CD4-positive, alpha-beta T cell treated with Interleukin-15 for 4 hours (primary cell): ENCODE results near the gene PPP1R3F.

Source experiments
- DNase-seq: peaks from one replicate; pipeline ENCODE4 v3.0.0-alpha.2; 2020; ENCODE audit warnings: low spot score

Gene PPP1R3F, protein sequence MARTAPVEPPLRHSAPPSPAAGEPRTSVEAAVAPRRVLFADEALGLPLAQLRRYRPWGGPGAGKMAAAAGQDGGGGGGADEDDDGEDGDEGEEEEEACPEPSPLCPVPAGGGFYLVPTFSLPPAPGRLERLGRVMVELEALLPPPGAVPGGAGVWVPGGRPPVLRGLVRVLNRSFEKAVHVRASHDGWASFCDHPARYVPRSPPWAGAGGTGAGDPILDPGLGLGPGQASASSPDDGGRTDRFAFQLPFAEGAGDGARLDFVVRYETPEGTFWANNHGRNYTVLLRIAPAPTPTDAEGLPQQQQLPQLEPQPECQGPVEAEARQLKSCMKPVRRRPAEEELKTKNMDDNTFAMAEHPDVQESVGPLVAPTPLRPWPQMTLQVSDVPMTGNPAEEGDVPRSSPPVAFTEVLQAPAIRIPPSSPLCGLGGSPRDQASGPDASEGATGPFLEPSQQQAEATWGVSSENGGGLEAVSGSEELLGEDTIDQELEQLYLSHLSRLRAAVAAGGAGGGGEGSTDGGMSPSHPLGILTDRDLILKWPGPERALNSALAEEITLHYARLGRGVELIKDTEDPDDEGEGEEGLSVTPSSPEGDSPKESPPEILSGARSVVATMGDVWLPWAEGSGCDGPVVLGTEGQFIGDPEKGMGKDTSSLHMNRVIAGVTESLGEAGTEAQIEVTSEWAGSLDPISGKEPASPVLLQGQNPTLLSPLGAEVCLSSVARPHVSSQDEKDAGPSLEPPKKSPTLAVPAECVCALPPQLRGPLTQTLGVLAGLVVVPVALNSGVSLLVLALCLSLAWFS

DNA sequence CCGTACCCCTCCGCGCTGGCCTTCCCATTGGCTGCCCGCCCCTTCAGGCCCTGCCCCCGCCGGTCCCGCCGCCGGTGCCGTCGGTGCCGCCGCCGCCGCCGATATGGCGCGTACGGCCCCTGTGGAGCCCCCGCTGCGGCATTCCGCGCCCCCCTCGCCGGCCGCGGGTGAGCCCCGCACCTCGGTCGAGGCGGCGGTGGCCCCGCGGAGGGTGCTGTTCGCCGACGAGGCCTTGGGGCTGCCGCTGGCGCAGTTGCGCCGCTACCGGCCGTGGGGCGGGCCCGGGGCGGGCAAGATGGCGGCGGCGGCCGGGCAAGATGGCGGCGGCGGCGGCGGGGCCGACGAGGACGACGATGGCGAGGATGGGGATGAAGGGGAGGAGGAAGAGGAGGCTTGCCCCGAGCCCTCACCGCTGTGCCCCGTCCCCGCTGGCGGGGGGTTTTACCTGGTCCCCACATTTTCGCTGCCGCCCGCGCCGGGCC is at the start of gene PPP1R3F:
PPP1R3F (plus strand) TSS at position 27 of the 482 bp plus-strand sequence; CDS start at position 104, 77 bp downstream.
- no peak for DNase-seq

DNA sequence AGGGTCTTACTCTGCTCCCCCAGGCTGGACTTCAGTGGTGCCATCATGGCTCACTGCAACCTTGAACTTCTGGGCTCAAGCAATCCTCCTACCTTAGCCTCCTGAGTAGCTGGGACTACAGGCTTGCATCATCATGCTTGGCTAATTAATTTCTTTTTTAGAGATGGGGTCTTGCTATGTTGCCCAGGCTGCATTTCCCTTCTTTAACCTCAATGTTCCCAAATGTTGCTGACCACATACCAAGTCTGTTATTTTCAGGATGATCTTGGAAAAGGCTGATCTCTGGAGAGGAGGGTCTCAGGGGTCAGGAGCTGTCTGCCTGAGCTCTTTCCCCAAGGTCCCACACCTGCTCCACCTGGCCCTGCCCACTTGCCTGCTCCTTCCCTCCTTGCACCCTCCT is 49.5 kb upstream of the PPP1R3F start:
- DNase-seq: no peak

DNA sequence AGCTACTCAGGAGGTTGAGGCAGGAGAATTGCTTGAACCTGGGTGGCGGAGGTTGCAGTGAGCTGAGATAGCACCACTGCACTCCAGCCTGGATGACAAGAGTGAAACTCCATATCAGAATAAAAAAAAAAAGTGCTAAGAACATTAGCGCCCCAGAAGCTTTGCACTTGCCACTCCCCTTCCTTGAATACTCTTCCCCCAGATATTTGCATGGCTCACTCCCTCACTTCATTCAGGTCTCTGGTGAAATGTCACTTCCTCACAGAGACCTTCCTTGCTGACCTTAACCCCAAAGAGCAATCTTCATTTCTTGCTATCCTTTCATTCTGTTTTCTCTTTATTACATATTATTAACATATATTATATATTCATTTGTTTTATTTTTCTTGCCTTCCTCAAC is 47.7 kb upstream of the PPP1R3F start:
- no peak for DNase-seq

DNA sequence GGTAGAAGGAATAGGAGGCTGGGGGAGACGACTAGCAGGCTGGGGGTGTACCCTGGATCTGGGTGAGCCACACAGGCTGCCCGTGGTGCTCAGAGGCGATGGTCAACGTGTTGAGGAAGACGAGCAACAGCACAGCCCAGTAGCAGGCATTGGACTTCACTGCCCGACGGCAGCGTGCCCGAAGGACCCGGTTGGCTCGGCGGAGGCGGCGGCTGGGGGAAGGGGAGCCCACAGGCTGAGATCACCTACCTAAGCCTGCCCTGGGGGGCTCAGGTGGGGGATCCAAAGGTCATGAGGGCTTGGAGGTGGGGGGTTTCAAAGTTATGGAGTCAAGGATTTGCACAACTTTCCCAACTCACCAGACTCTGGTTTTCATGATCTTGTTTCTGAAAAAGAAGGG is 43.7 kb upstream of the PPP1R3F start:
- DNase-seq: no peak

DNA sequence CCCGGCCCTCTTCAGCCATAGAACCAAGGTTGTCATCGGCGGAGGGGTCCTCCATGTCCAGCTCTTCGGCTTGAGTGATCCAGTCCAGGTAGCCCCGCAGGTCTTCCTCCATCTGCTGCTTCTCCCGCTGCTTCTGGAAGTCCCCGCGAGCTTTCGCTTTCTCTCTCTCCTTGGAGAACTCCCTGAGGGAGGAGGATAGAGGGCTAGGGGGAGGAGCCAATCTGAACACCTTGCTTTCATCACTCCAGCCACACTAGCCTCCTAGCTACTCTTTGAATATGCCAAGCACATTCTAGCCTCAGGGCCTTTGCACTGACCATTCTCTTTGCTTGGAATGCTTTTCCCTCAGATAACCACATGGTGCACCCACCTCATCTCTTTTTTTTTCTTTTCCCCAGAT is 42.6 kb upstream of the PPP1R3F start:
- DNase-seq: no peak

DNA sequence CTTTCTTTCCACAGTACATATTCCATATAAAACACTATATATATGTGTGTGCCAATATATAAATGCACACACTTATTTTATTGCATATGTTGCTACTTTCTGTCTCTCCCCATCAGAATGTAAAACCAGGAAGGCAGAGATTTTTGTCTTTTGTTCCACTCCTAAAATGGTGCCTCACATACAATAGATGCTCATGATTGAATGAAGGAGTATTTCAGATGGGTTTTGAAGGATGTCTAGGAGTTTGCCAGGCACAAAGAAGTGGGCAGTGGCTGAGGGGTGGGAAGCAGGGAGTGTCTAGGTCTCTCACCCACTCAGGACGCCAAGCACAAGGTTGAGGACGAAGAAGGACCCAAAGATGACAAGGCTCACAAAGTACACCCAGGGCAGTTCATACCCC is 41.9 kb upstream of the PPP1R3F start:
- DNase-seq: no peak

DNA sequence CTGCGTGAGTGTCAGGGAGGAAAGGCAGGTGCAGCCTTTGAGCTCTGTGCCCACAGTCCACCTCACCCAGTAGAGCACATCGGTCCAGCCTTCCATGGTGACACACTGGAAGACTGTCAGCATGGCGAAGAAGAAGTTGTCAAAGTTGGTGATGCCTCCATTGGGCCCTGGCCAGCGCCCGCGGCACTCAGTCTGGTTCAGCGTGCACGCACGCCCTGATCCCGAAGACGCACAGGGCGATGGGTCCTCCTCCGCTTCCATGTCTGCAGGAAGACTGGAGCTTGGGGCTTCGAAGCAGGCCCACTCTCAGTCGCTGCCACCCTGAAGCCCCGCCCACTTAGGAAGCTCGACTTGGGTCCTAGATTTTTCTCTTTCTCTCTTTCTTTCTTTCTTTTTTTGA is 41.4 kb upstream of the PPP1R3F start:
- no peak for DNase-seq

DNA sequence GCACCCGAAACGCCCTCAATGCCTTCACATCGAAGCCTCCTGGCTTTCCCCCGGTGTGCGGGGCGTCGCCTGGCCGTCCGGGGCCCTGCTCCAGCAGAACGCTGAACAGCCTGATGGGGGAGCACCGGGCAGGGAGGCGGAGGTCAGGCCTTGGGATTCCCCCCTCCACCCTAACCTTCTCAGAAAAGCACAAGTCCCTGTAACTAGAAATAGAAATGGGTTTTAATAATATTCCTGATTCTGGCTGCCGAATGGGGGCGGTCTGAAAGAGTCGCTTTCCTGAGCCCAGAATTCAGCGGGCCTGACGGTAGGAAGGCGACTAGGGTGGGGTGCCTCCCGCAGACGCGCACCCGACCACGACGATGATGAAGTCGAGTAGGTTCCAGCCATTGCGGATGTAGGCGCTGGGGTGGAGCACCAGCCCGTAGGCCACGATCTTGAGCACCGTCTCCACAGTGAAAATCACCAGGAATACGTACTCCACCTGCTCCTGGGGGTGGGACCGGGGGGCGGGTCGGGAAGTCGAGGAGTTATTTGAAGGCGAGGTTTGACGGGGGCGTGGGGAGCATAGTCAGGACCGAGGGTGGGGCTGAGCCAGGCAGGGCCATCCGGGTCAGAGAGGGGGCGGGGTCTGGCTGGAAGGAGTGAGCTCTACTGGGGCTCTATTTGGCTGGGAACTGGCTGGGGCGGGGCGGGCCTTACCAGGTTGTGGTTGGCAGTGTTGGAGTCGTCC is 38.9 kb upstream of the PPP1R3F start:
- peak; percentile 61 for DNase-seq

DNA sequence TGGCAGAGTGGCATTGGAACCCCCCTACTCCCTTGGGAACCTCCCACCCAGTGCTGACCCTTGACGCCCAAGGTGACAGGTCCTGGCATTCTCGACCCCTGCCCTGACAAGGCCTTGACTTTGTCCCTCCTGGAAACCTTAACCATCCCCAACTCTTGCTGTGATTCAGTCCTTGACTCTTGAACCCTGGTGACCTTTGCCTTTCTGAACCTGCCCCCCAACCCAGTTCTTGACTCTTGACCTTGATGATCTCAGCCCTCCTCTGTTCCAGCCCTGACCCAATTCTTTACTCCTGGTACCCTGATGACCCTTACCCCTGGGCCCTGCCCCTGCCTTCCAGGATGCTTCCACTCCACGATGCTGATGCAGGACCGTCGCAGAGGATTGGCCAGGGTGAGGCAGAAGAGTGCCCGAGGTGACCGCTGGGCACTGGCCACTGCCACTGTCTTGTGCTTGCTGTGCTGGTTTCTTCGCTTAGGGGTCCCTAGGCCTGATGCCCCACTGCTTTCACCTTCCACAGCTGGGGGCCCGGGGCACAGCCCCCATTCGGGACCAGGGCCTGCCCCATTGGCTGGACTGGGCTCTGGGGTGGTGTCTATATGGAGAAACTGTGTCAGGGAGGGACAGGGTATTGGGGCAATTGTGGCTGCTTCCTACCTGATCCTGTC is 38.1 kb upstream of the PPP1R3F start:
- no peak for DNase-seq

DNA sequence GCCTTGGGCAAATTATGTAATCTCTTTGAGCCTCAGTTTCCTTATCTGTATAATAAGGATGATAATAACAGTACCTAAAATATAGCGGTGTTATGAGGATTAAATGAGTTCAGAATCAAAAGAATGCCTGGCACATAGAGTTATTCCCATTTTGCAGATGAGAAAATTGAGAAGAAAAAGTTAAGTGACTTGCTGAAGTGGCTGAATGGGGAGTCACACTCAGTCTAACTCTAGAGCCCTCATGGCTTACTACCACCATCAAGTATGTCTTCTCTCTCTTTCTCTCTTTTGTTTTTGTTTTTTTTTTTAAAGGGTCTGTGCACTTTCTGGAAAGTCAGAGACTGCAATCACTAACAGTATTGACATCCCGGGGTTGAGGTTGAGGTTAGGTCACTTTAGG is 37.1 kb upstream of the PPP1R3F start:
- no peak for DNase-seq

DNA sequence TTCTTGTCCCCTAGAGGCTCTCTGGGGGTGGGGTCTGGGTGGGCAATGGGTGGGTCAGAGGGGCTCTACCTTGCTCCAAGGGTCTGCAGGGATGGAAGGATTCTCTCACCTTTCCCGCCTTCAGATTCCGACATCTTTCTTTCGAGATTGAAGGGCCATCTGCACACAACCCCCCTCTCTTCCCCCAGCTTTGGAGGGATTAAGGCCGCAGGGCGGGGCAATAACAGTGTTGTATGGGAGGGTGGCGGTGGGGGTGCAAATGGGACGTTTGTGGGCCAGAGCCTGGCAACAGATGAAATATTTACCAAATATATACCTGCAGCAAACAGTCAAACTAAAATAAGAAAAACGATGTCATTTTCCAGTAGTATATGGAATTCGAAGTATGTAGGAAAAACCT is 36.4 kb upstream of the PPP1R3F start, which contains the start of gene CACNA1F:
CACNA1F (minus strand) TSS at position 165 of the 400 bp plus-strand sequence; CDS start at position 134, 31 bp downstream.
- DNase-seq: no peak

DNA sequence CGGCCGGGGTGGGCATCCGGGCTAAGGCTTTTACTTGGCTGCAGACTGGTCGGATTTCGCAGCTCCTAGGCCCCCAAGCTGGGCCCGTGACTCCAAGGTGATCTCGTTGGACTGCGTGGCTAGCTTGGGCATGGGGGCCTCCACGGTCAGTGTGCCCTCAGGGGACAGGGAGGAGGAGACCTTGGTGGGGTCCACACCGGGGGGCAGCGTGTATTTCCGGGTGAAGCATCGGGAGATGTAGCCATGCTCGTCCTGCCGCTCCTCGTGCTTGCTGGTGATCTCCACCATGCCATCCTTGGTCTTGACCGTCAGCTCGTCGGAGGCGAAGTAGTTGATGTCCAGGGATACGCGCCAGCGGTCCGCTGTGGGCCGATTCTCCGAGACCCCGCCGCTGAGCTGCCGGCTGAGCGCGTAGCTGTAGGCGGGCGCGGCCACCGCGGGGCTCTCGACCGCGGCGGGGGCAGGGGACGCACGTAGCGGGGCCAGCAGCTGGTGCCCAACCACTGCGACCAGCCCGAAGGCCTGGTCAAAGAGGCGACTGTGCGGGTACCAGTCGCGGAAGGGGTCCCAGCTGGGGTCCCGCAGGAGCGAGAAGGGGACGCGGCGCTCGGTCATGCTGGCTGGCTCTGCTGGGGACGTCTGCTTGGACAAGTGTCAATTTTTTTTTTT is 35.6 kb upstream of the PPP1R3F start:
- DNase-seq: no peak

DNA sequence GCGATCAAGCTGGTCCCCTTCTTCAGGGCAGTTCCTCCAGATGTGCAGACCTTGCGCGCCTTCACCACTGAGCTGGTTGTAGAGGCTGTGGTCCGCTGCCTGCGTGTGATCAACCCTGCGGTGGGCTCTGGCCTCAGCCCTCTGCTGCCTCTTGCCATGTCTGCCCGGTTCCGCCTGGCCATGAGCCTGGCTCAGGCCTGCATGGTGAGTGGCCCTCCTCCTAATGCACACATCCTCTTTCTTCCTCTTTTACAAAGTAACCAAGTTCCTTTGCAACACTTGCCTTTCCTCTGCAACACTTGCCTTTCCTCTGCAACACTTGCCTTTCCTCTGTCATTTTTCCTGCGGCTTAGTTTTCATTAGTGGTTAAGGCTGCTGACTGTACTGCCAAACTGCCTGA is 32.5 kb upstream of the PPP1R3F start:
- DNase-seq: no peak

DNA sequence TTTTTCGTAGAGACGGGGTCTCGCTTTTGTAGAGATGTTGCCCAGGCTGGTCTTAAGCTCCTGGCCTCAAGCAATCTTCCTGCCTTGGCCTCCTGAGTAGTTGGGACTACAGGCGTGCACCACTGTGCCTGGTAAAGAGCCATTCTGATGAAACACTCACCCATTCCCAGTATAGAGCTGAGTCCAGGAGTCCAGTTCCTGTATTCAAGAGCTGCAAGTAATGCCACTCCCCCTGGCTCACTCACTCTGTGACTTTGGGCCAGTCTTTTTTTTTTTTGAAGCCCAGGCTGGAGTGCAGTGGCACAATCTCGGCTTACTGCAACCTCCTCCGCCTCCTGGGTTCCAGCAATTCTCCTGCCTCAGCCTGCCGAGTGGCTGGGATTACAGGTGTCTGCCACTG is 30.9 kb upstream of the PPP1R3F start:
- DNase-seq: no peak

DNA sequence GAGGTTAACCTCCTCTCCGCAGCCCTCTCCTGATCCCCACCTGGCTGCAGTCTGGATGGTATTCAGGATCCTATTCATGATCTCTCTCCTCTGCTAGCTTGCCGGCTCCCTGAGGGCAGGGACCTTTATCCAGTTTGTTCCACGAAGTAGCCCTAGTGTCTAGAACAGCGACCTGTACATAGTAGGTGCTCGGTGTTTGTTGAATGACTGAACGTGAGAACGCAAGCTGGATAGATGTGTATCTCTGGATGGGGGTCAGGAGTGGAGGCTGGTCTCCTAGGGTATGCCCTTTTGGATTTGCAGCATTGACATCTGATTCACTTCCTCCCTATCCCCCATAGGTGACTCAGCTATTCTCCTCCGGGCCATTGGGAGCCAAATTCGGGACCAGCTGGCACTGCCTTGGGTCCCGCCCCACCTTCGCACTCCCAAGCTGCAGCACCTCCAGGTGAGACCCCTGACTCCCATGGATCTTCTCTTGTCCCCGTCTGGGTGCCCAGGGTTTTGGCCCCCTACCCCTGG is 27.0 kb upstream of the PPP1R3F start:
- no peak for DNase-seq

DNA sequence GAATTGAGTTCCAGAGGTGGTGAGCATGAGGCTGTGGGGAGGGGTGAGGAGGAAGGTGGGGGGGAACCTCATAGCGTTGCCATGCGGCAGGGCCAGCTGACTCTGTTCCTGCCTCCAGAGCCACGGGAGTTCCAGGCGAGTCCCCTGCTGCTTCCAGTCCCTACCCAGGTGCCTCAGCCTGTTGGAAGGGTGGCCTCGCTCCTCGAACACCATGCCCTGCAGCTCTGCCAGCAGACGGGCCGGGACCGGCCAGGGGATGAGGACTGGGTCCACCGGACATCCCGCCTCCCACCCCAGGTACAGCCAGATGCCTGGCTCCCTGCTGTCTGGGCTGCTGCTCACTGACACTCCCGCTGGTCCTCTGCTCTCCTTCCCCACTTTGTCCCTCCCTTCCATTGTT is 26.4 kb upstream of the PPP1R3F start:
- no peak for DNase-seq

DNA sequence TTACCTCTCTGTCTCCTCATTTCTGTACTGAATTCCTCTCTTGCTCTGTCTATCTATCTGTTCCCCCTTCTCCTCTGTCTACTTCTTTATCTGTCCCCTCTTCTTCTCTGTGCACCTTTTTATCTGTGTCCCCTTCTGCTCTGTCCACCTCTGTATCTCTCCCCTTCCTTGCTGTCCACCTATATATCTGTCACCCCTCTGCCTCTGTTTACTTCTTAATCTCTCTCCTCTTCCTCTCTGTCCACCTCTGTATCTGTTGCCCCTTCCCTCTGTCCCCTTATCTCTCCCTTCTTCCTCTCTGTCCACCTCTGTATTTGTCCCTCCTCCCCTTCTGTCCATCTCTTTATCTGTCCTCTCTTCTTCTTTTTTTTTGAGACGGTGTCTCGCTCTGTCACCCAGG is 25.4 kb upstream of the PPP1R3F start:
- DNase-seq: no peak

DNA sequence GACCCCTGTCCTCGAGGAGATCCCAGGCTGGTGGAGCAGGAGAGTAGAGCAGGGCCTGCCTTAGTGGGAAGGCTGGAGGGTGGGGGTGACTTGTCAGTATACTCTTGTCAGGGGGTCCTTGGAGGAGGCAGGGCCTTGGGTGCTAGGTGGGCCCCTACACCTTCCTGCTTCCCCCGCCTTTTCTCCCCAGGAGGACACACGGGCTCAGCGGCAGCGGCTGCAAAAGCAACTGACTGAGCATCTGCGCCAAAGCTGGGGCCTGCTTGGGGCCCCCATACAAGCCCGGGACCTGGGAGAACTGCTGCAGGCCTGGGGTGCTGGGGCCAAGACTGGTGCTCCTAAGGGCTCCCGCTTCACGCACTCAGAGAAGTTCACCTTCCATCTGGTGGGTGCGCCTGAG is 23.1 kb upstream of the PPP1R3F start:
- DNase-seq: no peak

DNA sequence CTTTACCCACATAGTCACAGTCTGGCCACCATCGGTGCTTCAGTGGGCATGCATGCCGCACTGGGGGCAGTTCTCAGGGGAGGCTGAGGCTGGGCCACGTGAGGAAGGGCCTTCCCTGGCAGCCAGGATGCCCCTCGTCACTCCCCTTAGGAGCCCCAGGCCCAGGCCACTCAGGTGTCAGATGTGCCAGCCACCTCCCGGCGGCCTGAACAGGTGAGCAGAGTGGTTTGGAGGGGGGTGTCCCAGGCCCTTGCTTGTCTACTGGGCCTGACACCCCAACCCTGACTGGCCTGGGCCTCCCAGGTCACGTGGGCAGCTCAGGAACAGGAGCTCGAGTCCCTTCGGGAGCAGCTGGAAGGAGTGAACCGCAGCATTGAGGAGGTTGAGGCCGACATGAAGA is 22.2 kb upstream of the PPP1R3F start:
- no peak for DNase-seq

DNA sequence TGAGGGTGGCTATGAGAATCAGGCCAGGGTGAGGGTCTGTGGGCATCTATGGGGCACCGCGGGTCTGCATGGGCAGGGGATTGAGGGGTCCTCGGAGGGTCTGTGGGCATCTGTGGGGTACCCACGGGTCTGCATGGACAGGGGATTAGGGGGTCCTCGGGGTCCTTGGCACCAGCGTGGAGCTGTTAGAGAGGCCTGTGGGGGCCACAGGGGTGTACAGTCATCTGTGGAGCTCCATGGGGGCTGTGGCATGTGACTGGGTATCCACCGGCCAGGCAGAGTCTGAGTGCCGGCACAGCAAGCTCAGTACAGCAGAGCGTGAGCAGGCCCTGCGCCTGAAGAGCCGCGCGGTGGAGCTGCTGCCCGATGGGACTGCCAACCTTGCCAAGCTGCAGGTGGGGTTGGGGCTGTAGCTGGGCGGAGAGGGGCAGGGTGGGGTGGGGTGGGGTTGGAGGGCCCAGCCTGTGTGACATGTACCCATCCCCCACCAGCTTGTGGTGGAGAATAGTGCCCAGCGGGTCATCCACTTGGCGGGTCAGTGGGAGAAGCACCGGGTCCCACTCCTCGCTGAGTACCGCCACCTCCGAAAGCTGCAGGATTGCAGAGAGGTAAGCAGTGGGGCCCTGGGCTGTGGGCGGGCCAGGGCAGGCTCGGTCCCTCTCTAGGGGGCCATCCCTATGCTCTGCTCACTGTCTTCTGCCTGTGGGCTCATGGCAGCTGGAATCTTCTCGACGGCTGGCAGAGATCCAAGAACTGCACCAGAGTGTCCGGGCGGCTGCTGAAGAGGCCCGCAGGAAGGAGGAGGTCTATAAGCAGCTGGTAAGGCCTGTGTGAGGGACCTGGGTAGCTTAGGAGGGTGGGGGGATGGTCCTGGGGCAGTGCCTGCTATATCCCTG is 21.4 kb upstream of the PPP1R3F start:
- no peak for DNase-seq
